ENCODE measurements around the gene ALAS1.

The ALAS1 gene

DNA sequence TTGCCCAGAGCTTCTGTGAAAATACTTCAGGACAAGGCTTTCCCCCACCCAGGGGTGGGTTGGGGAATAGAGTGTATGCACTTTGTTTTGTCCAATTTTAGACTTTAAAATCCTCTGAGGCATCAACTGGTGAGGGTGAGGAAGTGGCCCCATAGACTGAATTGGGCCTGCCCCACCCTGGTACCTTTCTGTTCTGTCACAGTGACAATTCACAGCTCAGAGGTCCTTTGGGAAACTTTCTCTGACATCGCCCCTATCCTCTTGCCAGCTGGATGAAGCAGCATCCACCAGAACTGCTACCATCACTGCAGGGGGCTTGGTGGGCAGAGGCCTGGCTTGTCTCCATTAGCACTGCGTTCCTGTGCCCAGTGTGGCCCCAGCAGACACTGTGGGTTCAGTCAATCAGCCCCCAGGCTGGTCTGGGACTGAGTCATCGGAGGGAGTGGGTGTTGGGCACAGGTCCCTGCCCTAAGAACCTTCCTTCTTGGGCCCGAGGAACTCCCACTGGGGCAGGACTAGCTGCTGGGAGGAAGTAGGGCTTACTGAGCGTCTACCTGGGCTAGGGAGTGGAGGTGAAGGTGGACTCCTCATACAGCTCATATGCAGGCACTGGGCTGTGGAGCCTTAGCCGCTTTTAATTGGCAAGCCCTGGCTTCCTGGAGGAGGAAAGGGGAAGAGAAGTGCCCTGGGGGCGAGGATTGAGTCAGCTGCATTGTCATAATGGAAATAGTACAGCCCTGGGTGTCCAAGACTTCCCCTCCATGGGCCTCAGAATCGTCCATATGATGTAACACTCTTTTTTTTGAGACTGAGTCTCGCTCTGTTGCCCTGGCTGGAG is 46.0 kb downstream of the ALAS1 start:
- DNase-seq (ENCODE audit: insufficient read length) (peak; percentile 64), FAIRE-seq (peak; percentile 97)
- TF ChIP-seq TAF1 (IDR thresholded peaks at IDR 0.05; ENCODE audit: borderline replicate concordance, low read depth, low read length) (0 out of 2 replicates have a peak, but pooled peaks have one; percentile 36), POLR2A (IDR thresholded peaks at IDR 0.05; ENCODE audit: low read depth, low read length) (peak; percentile 65; the same call in 1 of the 2 replicates), POLR2AphosphoS5 (IDR thresholded peaks at IDR 0.05; ENCODE audit: low read depth, low read length) (peak; percentile 44; the same call in 1 of the 2 replicates)

DNA sequence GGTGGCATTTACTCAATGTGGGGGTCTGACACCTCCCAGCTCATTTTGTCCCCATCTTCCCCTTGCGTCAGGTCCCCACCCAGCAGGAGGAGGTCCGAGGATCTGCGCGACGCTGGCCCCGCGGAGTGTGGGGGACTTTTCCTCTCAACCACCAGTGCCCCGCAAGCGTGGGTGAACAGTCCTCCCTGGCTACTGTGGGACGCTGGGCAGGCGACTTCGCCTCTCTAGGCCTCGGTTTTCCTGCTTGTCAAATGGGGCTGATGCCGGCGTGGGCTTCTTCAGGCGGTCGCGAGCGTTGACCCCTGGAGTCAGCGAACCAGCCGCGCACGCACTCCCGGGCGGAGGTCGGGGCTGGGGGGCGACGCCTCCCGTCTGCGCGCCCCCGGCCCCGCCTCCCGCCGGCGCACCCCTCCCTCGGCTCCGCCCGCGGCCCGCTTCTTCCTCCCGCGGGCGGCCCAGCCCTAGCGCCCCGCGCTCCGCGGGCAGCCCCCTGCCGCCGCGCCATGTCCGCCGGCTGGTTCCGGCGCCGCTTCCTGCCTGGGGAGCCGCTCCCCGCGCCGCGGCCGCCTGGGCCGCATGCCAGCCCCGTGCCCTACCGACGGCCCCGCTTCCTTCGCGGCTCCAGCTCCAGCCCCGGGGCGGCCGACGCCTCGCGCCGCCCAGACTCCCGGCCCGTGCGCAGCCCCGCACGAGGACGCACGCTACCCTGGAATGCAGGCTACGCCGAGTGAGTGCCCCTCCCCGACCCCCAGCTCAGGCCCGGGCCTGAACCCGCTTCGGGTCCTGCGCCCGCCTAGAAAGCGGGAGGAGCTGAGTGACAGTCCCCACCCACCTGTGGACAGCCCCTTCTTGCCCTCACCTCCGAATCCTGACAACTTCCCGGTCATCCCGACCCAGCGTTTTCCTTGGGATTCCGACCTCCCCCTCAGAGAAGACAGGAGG is 47.6 kb downstream of the ALAS1 start, which contains the start of gene PPM1M:
PPM1M (plus strand) TSS at position 438 of the 942 bp plus-strand sequence; CDS start at position 504, 66 bp downstream.
- FAIRE-seq (peak; percentile 5), DNase-seq (ENCODE audit: insufficient read length) (peak; percentile 72)
- TF ChIP-seq POLR2A (IDR thresholded peaks at IDR 0.05; ENCODE audit: low read depth, low read length): 0 out of 2 replicates have a peak, but pooled peaks have one; percentile 30
- TF ChIP-seq POLR2AphosphoS5 (IDR thresholded peaks at IDR 0.05; ENCODE audit: low read depth, low read length): peak; percentile 33; the same call in 1 of the 2 replicates
- TF ChIP-seq TAF1 (IDR thresholded peaks at IDR 0.05; ENCODE audit: borderline replicate concordance, low read depth, low read length): no peak

DNA sequence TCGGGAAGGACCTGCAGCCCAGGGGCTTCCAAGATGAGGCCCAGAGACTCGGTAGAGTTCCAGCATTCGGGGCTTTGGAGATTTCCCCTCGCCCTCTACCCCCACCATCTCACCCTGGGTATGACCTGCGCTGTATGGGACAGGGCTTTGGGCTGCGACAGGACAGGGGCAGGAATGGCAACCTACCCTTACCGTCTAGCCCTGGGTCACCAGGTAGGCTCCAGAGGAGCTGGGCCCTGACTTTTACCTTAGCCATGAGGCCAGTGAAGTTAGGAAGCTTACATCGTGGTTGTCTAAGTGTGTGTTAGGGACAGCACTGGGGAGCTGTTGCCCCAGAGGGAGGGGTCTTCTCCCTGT is 48.3 kb downstream of the ALAS1 start:
- FAIRE-seq: peak; percentile 75
- TF ChIP-seq TAF1 (IDR thresholded peaks at IDR 0.05; ENCODE audit: borderline replicate concordance, low read depth, low read length): no peak
- no peak for TF ChIP-seq POLR2A (IDR thresholded peaks at IDR 0.05; ENCODE audit: low read depth, low read length)
- no peak for TF ChIP-seq POLR2AphosphoS5 (IDR thresholded peaks at IDR 0.05; ENCODE audit: low read depth, low read length)
- DNase-seq (ENCODE audit: insufficient read length): no peak

DNA sequence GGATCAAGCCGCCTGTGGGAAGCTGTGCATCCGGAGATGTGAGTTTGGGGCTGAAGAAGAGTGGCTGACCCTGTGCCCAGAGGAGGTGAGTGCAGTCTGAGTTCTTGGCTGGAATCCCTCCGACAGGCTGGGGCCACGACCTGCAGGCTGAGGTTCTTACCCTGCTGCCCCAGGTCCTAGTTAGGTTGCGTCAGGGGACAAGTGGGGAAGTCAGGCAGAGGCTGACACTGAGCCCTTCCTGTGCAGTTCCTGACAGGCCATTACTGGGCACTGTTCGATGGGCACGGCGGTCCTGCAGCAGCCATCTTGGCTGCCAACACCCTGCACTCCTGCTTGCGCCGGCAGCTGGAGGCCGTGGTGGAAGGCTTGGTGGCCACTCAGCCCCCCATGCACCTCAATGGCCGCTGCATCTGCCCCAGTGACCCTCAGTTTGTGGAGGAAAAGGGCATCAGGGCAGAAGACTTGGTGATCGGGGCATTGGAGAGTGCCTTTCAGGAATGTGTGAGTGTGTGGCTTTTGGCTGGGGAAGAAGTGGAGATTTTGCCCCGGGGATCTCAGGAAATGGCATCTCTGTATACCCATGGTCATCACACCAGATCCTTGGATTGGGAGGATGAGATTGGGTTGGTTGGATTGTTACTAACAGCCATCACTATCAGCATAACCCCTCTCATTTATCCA is 48.9 kb downstream of the ALAS1 start:
- DNase-seq (ENCODE audit: insufficient read length) (no peak), FAIRE-seq (peak; percentile 17)
- TF ChIP-seq POLR2AphosphoS5 (IDR thresholded peaks at IDR 0.05; ENCODE audit: low read depth, low read length) (no peak; the same call in 1 of the 2 replicates), TAF1 (IDR thresholded peaks at IDR 0.05; ENCODE audit: borderline replicate concordance, low read depth, low read length) (no peak), POLR2A (IDR thresholded peaks at IDR 0.05; ENCODE audit: low read depth, low read length) (no peak)

DNA sequence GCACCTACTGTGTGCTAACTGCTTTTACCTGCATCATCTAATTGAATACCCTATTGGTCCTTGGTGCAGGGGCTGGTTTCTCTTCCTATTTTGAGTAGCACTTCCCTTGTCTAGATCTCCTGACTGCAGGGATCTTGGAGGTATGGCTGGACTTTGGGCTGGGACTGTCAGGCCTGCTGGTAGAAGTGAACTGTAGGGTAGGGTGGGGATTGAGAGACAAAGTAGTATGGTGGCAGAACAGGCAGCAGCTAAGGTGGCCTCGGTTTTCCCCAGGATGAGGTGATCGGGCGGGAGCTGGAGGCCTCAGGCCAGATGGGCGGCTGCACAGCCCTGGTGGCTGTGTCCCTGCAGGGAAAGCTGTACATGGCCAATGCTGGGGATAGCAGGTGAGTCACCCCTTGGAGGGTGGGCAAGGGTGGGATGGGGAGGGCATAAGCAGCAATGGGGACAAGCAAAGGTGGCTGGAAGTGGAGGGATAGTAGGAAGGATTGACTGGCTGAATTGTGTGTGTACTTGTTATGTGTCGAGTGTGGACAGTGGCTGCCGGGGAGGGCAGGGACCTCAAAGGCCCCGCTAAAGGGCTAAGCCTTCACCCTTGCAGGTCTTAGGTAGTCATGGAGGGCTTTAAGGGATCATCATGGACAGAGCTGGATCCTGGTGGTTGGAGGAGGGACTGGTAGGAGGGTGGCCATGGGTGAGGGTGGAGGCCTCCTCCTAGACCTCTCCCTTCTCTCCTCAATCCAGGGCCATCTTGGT is 49.6 kb downstream of the ALAS1 start:
- FAIRE-seq (no peak), DNase-seq (ENCODE audit: insufficient read length) (no peak)
- TF ChIP-seq TAF1 (IDR thresholded peaks at IDR 0.05; ENCODE audit: borderline replicate concordance, low read depth, low read length) (no peak), POLR2AphosphoS5 (IDR thresholded peaks at IDR 0.05; ENCODE audit: low read depth, low read length) (no peak), POLR2A (IDR thresholded peaks at IDR 0.05; ENCODE audit: low read depth, low read length) (no peak)

DNA sequence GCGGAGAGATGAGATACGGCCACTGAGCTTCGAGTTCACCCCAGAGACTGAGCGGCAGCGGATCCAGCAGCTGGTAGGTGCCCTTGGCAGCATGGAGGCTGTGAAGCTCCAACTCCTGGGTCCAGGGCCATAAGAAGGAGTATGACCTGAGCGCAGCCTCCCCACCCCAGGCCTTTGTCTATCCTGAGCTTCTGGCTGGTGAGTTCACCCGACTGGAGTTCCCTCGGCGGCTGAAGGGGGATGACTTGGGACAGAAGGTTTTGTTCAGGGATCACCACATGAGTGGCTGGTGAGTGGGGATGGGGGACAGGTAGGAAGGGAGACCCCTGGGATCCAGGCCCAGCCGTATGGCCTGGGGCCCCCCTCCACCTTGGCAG is 50.2 kb downstream of the ALAS1 start:
- FAIRE-seq: no peak
- TF ChIP-seq POLR2A (IDR thresholded peaks at IDR 0.05; ENCODE audit: low read depth, low read length) (no peak), POLR2AphosphoS5 (IDR thresholded peaks at IDR 0.05; ENCODE audit: low read depth, low read length) (no peak; the same call in 1 of the 2 replicates), TAF1 (IDR thresholded peaks at IDR 0.05; ENCODE audit: borderline replicate concordance, low read depth, low read length) (no peak)
- DNase-seq (ENCODE audit: insufficient read length): no peak

DNA sequence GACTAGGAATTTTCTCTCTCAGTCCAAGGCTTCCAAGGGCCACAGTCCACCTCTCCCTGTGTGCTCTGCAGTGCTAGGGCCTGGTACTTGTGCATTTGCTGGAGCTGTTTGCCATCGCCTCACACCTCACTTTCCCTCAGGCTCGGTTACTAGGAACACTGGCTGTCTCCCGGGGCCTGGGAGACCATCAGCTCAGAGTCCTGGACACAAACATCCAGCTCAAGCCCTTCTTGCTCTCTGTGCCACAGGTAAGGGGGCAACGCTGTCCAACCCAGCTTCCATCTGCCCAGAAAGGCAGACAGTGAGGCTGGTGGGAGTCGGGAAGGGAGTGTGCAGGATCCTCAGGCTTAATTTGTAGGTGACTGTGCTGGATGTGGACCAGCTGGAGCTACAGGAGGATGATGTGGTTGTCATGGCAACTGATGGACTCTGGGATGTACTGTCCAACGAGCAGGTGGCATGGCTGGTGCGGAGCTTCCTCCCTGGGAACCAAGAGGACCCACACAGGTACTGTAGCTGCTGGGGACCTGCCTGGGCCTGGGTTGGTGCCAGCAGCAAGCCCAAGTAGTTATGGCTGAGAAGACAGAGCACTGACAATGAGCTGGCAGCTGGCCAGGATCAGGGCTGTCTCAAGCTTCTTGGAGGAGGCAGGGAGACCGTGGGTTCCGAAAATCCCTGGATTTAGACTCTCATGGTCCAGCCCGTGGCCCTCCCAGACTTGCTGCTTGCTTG is 51.0 kb downstream of the ALAS1 start:
- no peak for TF ChIP-seq TAF1 (IDR thresholded peaks at IDR 0.05; ENCODE audit: borderline replicate concordance, low read depth, low read length)
- TF ChIP-seq POLR2AphosphoS5 (IDR thresholded peaks at IDR 0.05; ENCODE audit: low read depth, low read length): 0 out of 2 replicates have a peak, but pooled peaks have one; percentile 37
- FAIRE-seq: no peak
- no peak for DNase-seq (ENCODE audit: insufficient read length)

DNA sequence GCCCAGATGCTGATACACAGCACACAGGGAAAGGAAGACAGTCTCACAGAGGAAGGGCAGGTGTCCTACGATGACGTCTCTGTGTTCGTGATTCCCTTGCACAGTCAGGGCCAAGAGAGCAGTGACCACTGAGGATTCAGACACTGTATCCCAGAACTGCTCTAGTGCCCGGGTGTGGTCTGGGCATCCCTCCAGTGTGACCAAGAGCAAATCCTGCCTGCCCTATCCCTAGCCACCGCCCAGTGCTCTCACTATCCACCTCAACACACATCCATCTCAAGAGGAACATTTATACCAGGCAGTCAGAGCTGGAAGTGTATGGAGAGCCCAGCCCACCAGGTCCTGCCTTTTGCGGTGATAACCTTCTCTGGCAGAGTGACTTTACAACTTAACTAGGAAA is 51.7 kb downstream of the ALAS1 start:
- no peak for FAIRE-seq
- DNase-seq (ENCODE audit: insufficient read length): no peak
- no peak for TF ChIP-seq POLR2A (IDR thresholded peaks at IDR 0.05; ENCODE audit: low read depth, low read length)
- no peak for TF ChIP-seq TAF1 (IDR thresholded peaks at IDR 0.05; ENCODE audit: borderline replicate concordance, low read depth, low read length)
- TF ChIP-seq POLR2AphosphoS5 (IDR thresholded peaks at IDR 0.05; ENCODE audit: low read depth, low read length): no peak

DNA sequence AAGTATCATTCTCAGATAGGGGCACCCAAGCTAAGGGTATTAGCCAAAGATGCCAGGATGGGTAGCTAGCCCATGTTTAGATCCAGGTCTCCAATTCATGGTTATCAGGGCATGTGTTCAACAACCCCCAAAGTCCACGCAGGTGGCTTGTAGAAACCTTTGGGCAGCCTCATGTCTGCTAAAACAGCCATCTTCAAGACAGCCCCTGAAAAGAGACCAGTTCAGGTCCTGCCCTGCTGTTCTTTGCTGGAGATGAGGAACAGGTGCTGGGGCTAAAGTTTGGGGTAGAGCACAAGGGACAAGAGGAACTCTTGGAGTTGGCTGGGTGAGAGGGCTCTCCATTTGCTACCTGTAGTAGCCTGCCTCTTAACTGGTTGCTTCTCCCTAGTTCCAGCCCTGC is 52.2 kb downstream of the ALAS1 start:
- no peak for FAIRE-seq
- no peak for DNase-seq (ENCODE audit: insufficient read length)
- TF ChIP-seq TAF1 (IDR thresholded peaks at IDR 0.05; ENCODE audit: borderline replicate concordance, low read depth, low read length) (no peak), POLR2AphosphoS5 (IDR thresholded peaks at IDR 0.05; ENCODE audit: low read depth, low read length) (no peak), POLR2A (IDR thresholded peaks at IDR 0.05; ENCODE audit: low read depth, low read length) (no peak)
